HepG2 (cell line): ENCODE measurements around the gene CDC26. TPM values are rescaled to one million over a fixed set of nuclear protein-coding genes. Genes with fewer than 3 reads are reported as not detected.

Experiments used
- ARNTL ChIP-seq: sonication (generic); formaldehyde crosslinking; IDR thresholded peaks from 2 replicates; pipeline ENCODE4 v1.4.0; 2020; ENCODE audit warnings: mild to moderate bottlenecking, missing genetic modification reagents
- CHD4 ChIP-seq: fragments of 200-600 bp; sonication (generic); IDR thresholded peaks from 2 replicates; pipeline ENCODE4 v1.7.0; 2017; ENCODE audit warnings: mild to moderate bottlenecking, low read length, borderline replicate concordance
- DPF2 ChIP-seq: sonication (generic); formaldehyde crosslinking; IDR thresholded peaks from 2 replicates; pipeline ENCODE4 v1.4.0; 2020; ENCODE audit warnings: mild to moderate bottlenecking, low read depth, missing genetic modification reagents, borderline replicate concordance
- ELF4 ChIP-seq: sonication (generic); formaldehyde crosslinking; IDR thresholded peaks from 2 replicates; pipeline ENCODE4 v1.5.0; 2020; ENCODE audit warnings: missing genetic modification reagents, mild to moderate bottlenecking, moderate library complexity, borderline replicate concordance
- GFI1 ChIP-seq: sonication (generic); formaldehyde crosslinking; IDR thresholded peaks from 2 replicates; pipeline ENCODE4 v1.5.0; 2020; ENCODE audit warnings: missing genetic modification reagents, mild to moderate bottlenecking, borderline replicate concordance
- KMT2B ChIP-seq: IDR thresholded peaks from 2 replicates; pipeline ENCODE4 v1.6.1; 2016; ENCODE audit warnings: missing genetic modification reagents, missing compliant biosample characterization
- SOX5 ChIP-seq: IDR thresholded peaks from 2 replicates; pipeline ENCODE4 v1.6.1; 2016; ENCODE audit warnings: borderline replicate concordance
- ZFP37 ChIP-seq: sonication (generic); formaldehyde crosslinking; IDR thresholded peaks from 2 replicates; pipeline ENCODE4 v1.4.0; 2020; ENCODE audit warnings: missing genetic modification reagents, borderline replicate concordance
- ZMYM3 ChIP-seq: sonication (generic); formaldehyde crosslinking; IDR thresholded peaks from 2 replicates; pipeline ENCODE4 v1.5.1; 2020; ENCODE audit warnings: mild to moderate bottlenecking, missing genetic modification reagents
- ZNF616 ChIP-seq: sonication (generic); formaldehyde crosslinking; IDR thresholded peaks from 2 replicates; pipeline ENCODE4 v1.5.0; 2020; ENCODE audit warnings: low read depth, mild to moderate bottlenecking, missing genetic modification reagents
- ZSCAN31 ChIP-seq: sonication (generic); formaldehyde crosslinking; IDR thresholded peaks from 2 replicates; pipeline ENCODE4 v1.5.0; 2020; ENCODE audit warnings: low read depth, mild to moderate bottlenecking, missing genetic modification reagents
- polyA plus RNA-seq, 8 experiments: library from polyadenylated mRNA; depleted of rRNA in 3 of 8; stranded (reverse) in 7 of 8; unstranded in 1 of 8; fragments of >200 nt; fragmentation: Illumina TruSeq in 4 of 8; extraction: Trizol in 4 of 8; gene quantifications; 2 replicates each; pipeline versions ENCODE4 v1.2.1 to v1.2.3, GENCODE V29; 2011 to 2016; ENCODE audit warnings: low read depth in 4 of 8, missing spikeins in 1 of 8, mixed read lengths in 1 of 8; ENCODE audit not compliant: insufficient read depth in 1 of 8
- total RNA-seq, 5 experiments: library from RNA; depleted of rRNA; stranded (reverse); fragments of >200 nt; fragmentation: Illumina TruSeq; extraction: Trizol; gene quantifications; 2 replicates each; pipeline ENCODE4 v1.2.3, GENCODE V29; 2016; ENCODE audit warnings: low read depth in 1 of 5
- TF ChIP-seq, protein P1 (sequence below): sonication (generic); IDR thresholded peaks from 2 replicates; pipeline ENCODE4 v1.6.1; 2016; ENCODE audit warnings: low read depth, borderline replicate concordance
- TF ChIP-seq, protein P2 (sequence below): sonication (generic); formaldehyde crosslinking; conservative IDR thresholded peaks from 2 replicates; pipeline ENCODE4 v1.8.0; 2022; ENCODE audit warnings: mild to moderate bottlenecking, moderate library complexity, missing genetic modification reagents
- TF ChIP-seq, protein P3 (sequence below): sonication (generic); formaldehyde crosslinking; IDR thresholded peaks from 2 replicates; pipeline ENCODE4 v1.4.0; 2020; ENCODE audit warnings: missing genetic modification reagents
- TF ChIP-seq, protein P4 (sequence below): sonication (generic); formaldehyde crosslinking; conservative IDR thresholded peaks from 2 replicates; pipeline ENCODE4 v1.4.0; 2020; ENCODE audit warnings: mild to moderate bottlenecking, missing genetic modification reagents, moderate library complexity
- TF ChIP-seq, protein P5 (sequence below): sonication (generic); formaldehyde crosslinking; conservative IDR thresholded peaks from 2 replicates; pipeline ENCODE4 v1.8.0; 2022; ENCODE audit warnings: missing genetic modification reagents

CDC26 gene
- total and polyA plus RNA-seq, 2 of the 13 experiments (the other 11 are each of a cell fraction or from before 2014, with no cell fraction given) = 26.6 to 57.9 TPM

DNA sequence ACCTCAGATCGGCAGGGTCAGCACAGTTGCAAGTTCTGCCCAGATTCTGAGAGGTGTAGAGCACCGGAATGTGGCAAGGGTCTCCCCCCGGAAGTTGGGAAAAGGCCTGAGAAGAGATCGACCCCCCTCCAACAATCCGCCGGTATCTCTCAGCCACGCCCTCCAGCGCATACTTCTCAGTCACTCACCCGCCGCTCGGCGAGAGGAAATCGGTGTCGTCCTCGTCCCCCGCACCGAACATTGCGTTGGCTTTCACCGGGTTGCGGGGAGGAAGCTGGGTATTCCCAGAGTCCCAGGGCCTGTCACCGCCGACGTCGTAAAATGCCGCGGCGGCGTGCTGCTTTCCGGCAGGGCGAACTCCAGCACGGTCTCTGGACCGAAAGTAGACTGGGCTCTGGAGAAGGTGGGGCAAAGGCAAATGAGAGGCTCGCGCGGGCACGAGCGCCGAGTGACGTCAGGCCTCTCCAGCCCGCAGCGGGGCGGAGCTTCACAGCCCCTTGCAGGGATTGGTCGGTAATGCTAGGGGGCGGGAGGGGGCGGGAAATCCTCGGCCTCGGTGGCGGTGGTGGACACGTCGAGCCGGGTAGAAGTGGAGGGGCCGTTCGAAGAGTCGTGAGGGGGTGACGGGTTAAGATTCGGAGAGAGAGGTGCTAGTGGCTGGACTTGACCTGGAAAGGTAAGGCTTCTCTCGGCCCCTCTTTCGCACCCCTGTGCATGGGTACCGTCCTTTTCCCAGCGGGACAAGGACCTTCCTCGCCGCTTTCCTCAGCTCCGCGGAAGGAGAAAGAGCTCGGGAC lies 54.2 kb downstream of the CDC26 start, which contains the start of the genes FKBP15 and SLC31A1 (continued):
- TF ChIP-seq ZFP37 (no peak), SOX5 (peak; percentile 27; the same call in 1 of the 2 replicates), GFI1 (CRISPR knock-in tag) (no peak), ZMYM3 (CRISPR knock-in tag) (no peak), DPF2 (CRISPR knock-in tag) (no peak), ZSCAN31 (CRISPR knock-in tag) (peak; percentile 69), KMT2B (peak; percentile 98), ARNTL (CRISPR knock-in tag) (no peak), CHD4 (no peak), ZNF616 (CRISPR knock-in tag) (no peak; the same call in 1 of the 2 replicates), ELF4 (CRISPR knock-in tag) (no peak)
- TF ChIP-seq, protein P1, sequence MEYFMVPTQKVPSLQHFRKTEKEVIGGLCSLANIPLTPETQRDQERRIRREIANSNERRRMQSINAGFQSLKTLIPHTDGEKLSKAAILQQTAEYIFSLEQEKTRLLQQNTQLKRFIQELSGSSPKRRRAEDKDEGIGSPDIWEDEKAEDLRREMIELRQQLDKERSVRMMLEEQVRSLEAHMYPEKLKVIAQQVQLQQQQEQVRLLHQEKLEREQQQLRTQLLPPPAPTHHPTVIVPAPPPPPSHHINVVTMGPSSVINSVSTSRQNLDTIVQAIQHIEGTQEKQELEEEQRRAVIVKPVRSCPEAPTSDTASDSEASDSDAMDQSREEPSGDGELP = peak; percentile 21; the same call in 1 of the 2 replicates
- TF ChIP-seq, protein P2, sequence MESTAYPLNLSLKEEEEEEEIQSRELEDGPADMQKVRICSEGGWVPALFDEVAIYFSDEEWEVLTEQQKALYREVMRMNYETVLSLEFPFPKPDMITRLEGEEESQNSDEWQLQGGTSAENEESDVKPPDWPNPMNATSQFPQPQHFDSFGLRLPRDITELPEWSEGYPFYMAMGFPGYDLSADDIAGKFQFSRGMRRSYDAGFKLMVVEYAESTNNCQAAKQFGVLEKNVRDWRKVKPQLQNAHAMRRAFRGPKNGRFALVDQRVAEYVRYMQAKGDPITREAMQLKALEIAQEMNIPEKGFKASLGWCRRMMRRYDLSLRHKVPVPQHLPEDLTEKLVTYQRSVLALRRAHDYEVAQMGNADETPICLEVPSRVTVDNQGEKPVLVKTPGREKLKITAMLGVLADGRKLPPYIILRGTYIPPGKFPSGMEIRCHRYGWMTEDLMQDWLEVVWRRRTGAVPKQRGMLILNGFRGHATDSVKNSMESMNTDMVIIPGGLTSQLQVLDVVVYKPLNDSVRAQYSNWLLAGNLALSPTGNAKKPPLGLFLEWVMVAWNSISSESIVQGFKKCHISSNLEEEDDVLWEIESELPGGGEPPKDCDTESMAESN (CRISPR knock-in tag) = peak; percentile 42
- TF ChIP-seq, protein P3, sequence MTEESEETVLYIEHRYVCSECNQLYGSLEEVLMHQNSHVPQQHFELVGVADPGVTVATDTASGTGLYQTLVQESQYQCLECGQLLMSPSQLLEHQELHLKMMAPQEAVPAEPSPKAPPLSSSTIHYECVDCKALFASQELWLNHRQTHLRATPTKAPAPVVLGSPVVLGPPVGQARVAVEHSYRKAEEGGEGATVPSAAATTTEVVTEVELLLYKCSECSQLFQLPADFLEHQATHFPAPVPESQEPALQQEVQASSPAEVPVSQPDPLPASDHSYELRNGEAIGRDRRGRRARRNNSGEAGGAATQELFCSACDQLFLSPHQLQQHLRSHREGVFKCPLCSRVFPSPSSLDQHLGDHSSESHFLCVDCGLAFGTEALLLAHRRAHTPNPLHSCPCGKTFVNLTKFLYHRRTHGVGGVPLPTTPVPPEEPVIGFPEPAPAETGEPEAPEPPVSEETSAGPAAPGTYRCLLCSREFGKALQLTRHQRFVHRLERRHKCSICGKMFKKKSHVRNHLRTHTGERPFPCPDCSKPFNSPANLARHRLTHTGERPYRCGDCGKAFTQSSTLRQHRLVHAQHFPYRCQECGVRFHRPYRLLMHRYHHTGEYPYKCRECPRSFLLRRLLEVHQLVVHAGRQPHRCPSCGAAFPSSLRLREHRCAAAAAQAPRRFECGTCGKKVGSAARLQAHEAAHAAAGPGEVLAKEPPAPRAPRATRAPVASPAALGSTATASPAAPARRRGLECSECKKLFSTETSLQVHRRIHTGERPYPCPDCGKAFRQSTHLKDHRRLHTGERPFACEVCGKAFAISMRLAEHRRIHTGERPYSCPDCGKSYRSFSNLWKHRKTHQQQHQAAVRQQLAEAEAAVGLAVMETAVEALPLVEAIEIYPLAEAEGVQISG (CRISPR knock-in tag) = peak; percentile 87
- TF ChIP-seq, protein P4, sequence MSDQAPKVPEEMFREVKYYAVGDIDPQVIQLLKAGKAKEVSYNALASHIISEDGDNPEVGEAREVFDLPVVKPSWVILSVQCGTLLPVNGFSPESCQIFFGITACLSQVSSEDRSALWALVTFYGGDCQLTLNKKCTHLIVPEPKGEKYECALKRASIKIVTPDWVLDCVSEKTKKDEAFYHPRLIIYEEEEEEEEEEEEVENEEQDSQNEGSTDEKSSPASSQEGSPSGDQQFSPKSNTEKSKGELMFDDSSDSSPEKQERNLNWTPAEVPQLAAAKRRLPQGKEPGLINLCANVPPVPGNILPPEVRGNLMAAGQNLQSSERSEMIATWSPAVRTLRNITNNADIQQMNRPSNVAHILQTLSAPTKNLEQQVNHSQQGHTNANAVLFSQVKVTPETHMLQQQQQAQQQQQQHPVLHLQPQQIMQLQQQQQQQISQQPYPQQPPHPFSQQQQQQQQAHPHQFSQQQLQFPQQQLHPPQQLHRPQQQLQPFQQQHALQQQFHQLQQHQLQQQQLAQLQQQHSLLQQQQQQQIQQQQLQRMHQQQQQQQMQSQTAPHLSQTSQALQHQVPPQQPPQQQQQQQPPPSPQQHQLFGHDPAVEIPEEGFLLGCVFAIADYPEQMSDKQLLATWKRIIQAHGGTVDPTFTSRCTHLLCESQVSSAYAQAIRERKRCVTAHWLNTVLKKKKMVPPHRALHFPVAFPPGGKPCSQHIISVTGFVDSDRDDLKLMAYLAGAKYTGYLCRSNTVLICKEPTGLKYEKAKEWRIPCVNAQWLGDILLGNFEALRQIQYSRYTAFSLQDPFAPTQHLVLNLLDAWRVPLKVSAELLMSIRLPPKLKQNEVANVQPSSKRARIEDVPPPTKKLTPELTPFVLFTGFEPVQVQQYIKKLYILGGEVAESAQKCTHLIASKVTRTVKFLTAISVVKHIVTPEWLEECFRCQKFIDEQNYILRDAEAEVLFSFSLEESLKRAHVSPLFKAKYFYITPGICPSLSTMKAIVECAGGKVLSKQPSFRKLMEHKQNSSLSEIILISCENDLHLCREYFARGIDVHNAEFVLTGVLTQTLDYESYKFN (CRISPR knock-in tag) = peak; percentile 69
- TF ChIP-seq, protein P5, sequence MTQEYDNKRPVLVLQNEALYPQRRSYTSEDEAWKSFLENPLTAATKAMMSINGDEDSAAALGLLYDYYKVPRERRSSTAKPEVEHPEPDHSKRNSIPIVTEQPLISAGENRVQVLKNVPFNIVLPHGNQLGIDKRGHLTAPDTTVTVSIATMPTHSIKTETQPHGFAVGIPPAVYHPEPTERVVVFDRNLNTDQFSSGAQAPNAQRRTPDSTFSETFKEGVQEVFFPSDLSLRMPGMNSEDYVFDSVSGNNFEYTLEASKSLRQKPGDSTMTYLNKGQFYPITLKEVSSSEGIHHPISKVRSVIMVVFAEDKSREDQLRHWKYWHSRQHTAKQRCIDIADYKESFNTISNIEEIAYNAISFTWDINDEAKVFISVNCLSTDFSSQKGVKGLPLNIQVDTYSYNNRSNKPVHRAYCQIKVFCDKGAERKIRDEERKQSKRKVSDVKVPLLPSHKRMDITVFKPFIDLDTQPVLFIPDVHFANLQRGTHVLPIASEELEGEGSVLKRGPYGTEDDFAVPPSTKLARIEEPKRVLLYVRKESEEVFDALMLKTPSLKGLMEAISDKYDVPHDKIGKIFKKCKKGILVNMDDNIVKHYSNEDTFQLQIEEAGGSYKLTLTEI = no peak
